Peyer's patch (tissue), 4 donors: ENCODE data around the gene ANXA3. TPM values are rescaled to one million over a fixed set of nuclear protein-coding genes. Genes with fewer than 3 reads are reported as not detected.

Experiments used
- DNase-seq, 3 donors: peaks; one replicate each; pipeline ENCODE4 v3.0.0-alpha.2; 2017 to 2019
- H3K27ac ChIP-seq, 4 donors: fragments of 200-600 bp; sonication (generic); one replicate each; pipeline ENCODE4 v1.5.1; 2016 to 2019
- H3K27me3 ChIP-seq, 2 donors: fragments of 200-600 bp; sonication (generic); one replicate each; pipeline ENCODE4 v1.5.1; 2019
- H3K36me3 ChIP-seq, 3 donors: fragments of 200-600 bp; sonication (generic); one replicate each; pipeline ENCODE4 v1.5.1; 2016 to 2019
- H3K4me1 ChIP-seq, 4 donors: fragments of 200-600 bp; sonication (generic); one replicate each; pipeline ENCODE4 v1.5.1; 2016 to 2019
- H3K4me3 ChIP-seq, 4 donors: fragments of 200-600 bp; sonication (generic); 1 replicate in 3 of 4; 2 replicates in 1 of 4; pipeline ENCODE4 v1.5.1; 2016 to 2019; ENCODE audit warnings: mild to moderate bottlenecking in 1 of 4
- H3K9me3 ChIP-seq, 4 donors: fragments of 200-600 bp; sonication (generic); one replicate each; pipeline ENCODE4 v1.5.1; 2016 to 2019; ENCODE audit warnings: mild to moderate bottlenecking in 1 of 4
- CTCF ChIP-seq, 6 experiments: fragments of 450-650 bp in 4 of 6; fragments of 200-600 bp in 2 of 6; sonication (generic) in 1 of 6; IDR thresholded peaks; one replicate each; pipeline ENCODE4 v1.5.1; 2017 to 2019; ENCODE audit warnings: antibody characterized with exemption in 6 of 6, mild to moderate bottlenecking in 3 of 6, moderate library complexity in 1 of 6
- POLR2A ChIP-seq, 2 donors: fragments of 450-650 bp; IDR thresholded peaks; one replicate each; pipeline ENCODE4 v1.5.1; 2017; ENCODE audit warnings: antibody characterized with exemption in 2 of 2, mild to moderate bottlenecking in 2 of 2, moderate library complexity in 2 of 2
- total RNA-seq, 4 donors: library from RNA; depleted of rRNA; stranded (reverse); fragments of >200 nt; gene quantifications; one replicate each; pipeline ENCODE4 v1.1.0, GENCODE V29; 2016

ANXA3 gene
- total RNA-seq, 4 donors from 2014 or later, result 8.3 to 27.5 (median 22.4) TPM

- no peak for DNase-seq
- Histone ChIP-seq H3K4me1 (peaks cover 0 to 2% (median 0%) of the 10 kb centered on the region in 4 donors), H3K27ac (no peak overlapping the region), H3K27me3 (no peaks in the 10 kb centered on the region), H3K9me3 (no peaks in the 10 kb centered on the region), H3K36me3 (no peaks in the 10 kb centered on the region), H3K4me3 (no peak overlapping the region)
- TF ChIP-seq CTCF (IDR thresholded peaks at IDR 0.05), result no peak
Measured at GRCh38 chr4:78601013-78601412, 49.4 kb downstream of the ANXA3 start.

- no peak for DNase-seq
- Histone ChIP-seq H3K4me3 (no peak overlapping the region), H3K9me3 (no peaks in the 10 kb centered on the region), H3K4me1 (no peaks in the 10 kb centered on the region), H3K36me3 (no peaks in the 10 kb centered on the region), H3K27me3 (no peaks in the 10 kb centered on the region), H3K27ac (no peak overlapping the region)
- no peak for TF ChIP-seq POLR2A (IDR thresholded peaks at IDR 0.05)
- TF ChIP-seq CTCF (IDR thresholded peaks at IDR 0.05), result no peak
Measured at GRCh38 chr4:78602334-78602733, 50.8 kb downstream of the ANXA3 start.

- Histone ChIP-seq H3K27ac (no peak overlapping the region), H3K27me3 (no peaks in the 10 kb centered on the region), H3K9me3 (no peaks in the 10 kb centered on the region), H3K4me3 (no peak overlapping the region), H3K4me1 (no peaks in the 10 kb centered on the region), H3K36me3 (no peaks in the 10 kb centered on the region)
- DNase-seq, result no peak
- TF ChIP-seq POLR2A (IDR thresholded peaks at IDR 0.05) (no peak), CTCF (IDR thresholded peaks at IDR 0.05) (no peak)
Measured at GRCh38 chr4:78603384-78603783, 51.8 kb downstream of the ANXA3 start.

GRCh38 chr4:78604988-78605387 is 53.4 kb downstream of the ANXA3 start:
- H3K27ac ChIP-seq, result no peak overlapping the region
- no peak for TF ChIP-seq POLR2A (IDR thresholded peaks at IDR 0.05)
- no peak for TF ChIP-seq CTCF (IDR thresholded peaks at IDR 0.05)
- no peaks in the 10 kb centered on the region for H3K36me3 ChIP-seq
- no peaks in the 10 kb centered on the region for H3K4me1 ChIP-seq
- H3K4me3 ChIP-seq, result no peak overlapping the region
- H3K27me3 ChIP-seq, result no peaks in the 10 kb centered on the region
- no peaks in the 10 kb centered on the region for H3K9me3 ChIP-seq
- DNase-seq, result no peak

GRCh38 chr4:78606035-78606434 is 54.5 kb downstream of the ANXA3 start:
- TF ChIP-seq CTCF (IDR thresholded peaks at IDR 0.05) (no peak), POLR2A (IDR thresholded peaks at IDR 0.05) (no peak)
- no peak for DNase-seq
- no peaks in the 10 kb centered on the region for H3K9me3 ChIP-seq
- no peaks in the 10 kb centered on the region for H3K27me3 ChIP-seq
- no peaks in the 10 kb centered on the region for H3K4me1 ChIP-seq
- H3K36me3 ChIP-seq, result no peaks in the 10 kb centered on the region
- H3K4me3 ChIP-seq, result no peak overlapping the region
- no peak overlapping the region for H3K27ac ChIP-seq

GRCh38 chr4:78606530-78607095 is 55.0 kb downstream of the ANXA3 start:
- TF ChIP-seq CTCF (IDR thresholded peaks at IDR 0.05), result no peak
- no peak for TF ChIP-seq POLR2A (IDR thresholded peaks at IDR 0.05)
- H3K9me3 ChIP-seq, result no peaks in the 10 kb centered on the region
- H3K4me1 ChIP-seq, result no peaks in the 10 kb centered on the region
- no peak overlapping the region for H3K27ac ChIP-seq
- no peak overlapping the region for H3K4me3 ChIP-seq
- H3K27me3 ChIP-seq, result no peaks in the 10 kb centered on the region
- no peaks in the 10 kb centered on the region for H3K36me3 ChIP-seq
- no peak for DNase-seq
